ENCODE measurements around the gene PTPRD.
"Not testable (repeated sequence)": the region's sequence is repeated elsewhere in the genome, so short reads cannot be mapped to it uniquely, and the experiment has no call there.

Gene PTPRD

GRCh38 chr9:8943392-8943791 lies 1669.4 kb downstream of the PTPRD start:
- no peak for DNase-seq

GRCh38 chr9:8940650-8941049 lies 1672.2 kb downstream of the PTPRD start:
- DNase-seq = no peak

- DNase-seq = no peak
These were observed 1686.3 kb downstream of the PTPRD start for GRCh38 chr9:8926461-8926860.

- no peak for DNase-seq
These were observed 1688.2 kb downstream of the PTPRD start for GRCh38 chr9:8924562-8924961.

GRCh38 chr9:8920478-8921183 lies 1692.2 kb downstream of the PTPRD start:
- DNase-seq = not testable (repeated sequence)

GRCh38 chr9:8917956-8918739 lies 1694.7 kb downstream of the PTPRD start:
- peak; percentile 25 for DNase-seq

GRCh38 chr9:8916771-8917170 lies 1696.0 kb downstream of the PTPRD start:
- no peak for DNase-seq

- DNase-seq = no peak
These were observed 1704.9 kb downstream of the PTPRD start for GRCh38 chr9:8907868-8908267.

GRCh38 chr9:8905731-8906130 lies 1707.1 kb downstream of the PTPRD start:
- DNase-seq = no peak

- no peak for DNase-seq
These were observed 1707.9 kb downstream of the PTPRD start for GRCh38 chr9:8904771-8905515.

- DNase-seq = no peak
These were observed 1709.7 kb downstream of the PTPRD start for GRCh38 chr9:8903077-8903476.

- DNase-seq = no peak
These were observed 1711.7 kb downstream of the PTPRD start for GRCh38 chr9:8901146-8901545.

- no peak for DNase-seq
These were observed 1713.3 kb downstream of the PTPRD start for GRCh38 chr9:8899511-8899910.

GRCh38 chr9:8895861-8896224 lies 1717.0 kb downstream of the PTPRD start:
- DNase-seq = peak; percentile 82

GRCh38 chr9:8895106-8895860 lies 1717.5 kb downstream of the PTPRD start:
- no peak for DNase-seq

- DNase-seq = no peak
These were observed 1722.1 kb downstream of the PTPRD start for GRCh38 chr9:8890695-8891094.

- no peak for DNase-seq
These were observed 1723.7 kb downstream of the PTPRD start for GRCh38 chr9:8889100-8889499.

GRCh38 chr9:8888591-8888990 lies 1724.2 kb downstream of the PTPRD start:
- DNase-seq = no peak

GRCh38 chr9:8887369-8887768 lies 1725.4 kb downstream of the PTPRD start:
- DNase-seq = no peak

GRCh38 chr9:8883321-8883720 lies 1729.5 kb downstream of the PTPRD start:
- DNase-seq = no peak

GRCh38 chr9:8880060-8880459 lies 1732.7 kb downstream of the PTPRD start:
- peak; percentile 89 for DNase-seq

- no peak for DNase-seq
These were observed 1733.5 kb downstream of the PTPRD start for GRCh38 chr9:8879284-8879683.
